K562 (cell line): ENCODE results near the gene TMEM174. TPM values are rescaled to one million over a fixed set of nuclear protein-coding genes. Genes with fewer than 3 reads are reported as not detected.

Experiments used
- ATAC-seq: fragments of 200-7000 bp; cut with Tn5 transposase; 3 replicates; pipeline ENCODE4 v1.9.1; 2020; ENCODE audit warnings: moderate library complexity
- BruUV-seq: library from RNA; stranded (reverse); fragments of 400-500 nt; replicated peaks from 2 replicates; lab custom pipeline; 2021; lab: Mats Ljungman, UMichigan
- CTCF ChIA-PET: fragments of 300-600 bp; formaldehyde crosslinking; extraction: SDS; loops from one replicate; lab custom pipeline; 2021; ENCODE audit warnings: low intra/inter-chr PET ratio; lab: Yijun Ruan, JAX
- POLR2A ChIA-PET: fragments of 300-600, 350-650 bp; sonication (Branson Sonifier 250); formaldehyde crosslinking; extraction: SDS; loops from one replicate; lab custom pipeline; 2021; ENCODE audit warnings: antibody characterized with exemption, inconsistent platforms; lab: Yijun Ruan, JAX
- DNase-seq, 4 experiments: peaks; one replicate each; pipeline versions ENCODE4 v3.0.0 to v3.0.0-alpha.2; 2011 to 2018; ENCODE audit warnings: low spot score in 3 of 4, mixed read lengths in 3 of 4; ENCODE audit errors: extremely low read depth in 1 of 4
- FAIRE-seq: peaks from 2 replicates; lab custom pipeline; 2011; peaks lifted over from hg19 to GRCh38; lab: Jason Lieb, UNC
- H2AFZ ChIP-seq: 2 replicates; pipeline ENCODE4 v1.6.0; 2011; ENCODE audit warnings: low read depth, low read length, control low read depth, inconsistent platforms
- H3K27ac ChIP-seq: fragments of 200-600 bp; 3 replicates; pipeline ENCODE4 v1.8.0; 2011; ENCODE audit warnings: low read depth, mild to moderate bottlenecking, control low read depth, inconsistent platforms, low read length, moderate library complexity, mixed read lengths; ENCODE audit errors: extremely low read depth
- H3K27me3 ChIP-seq, 2 experiments: fragments of 300-600 bp in 1 of 2; 2 replicates in 1 of 2; 3 replicates in 1 of 2; pipeline versions ENCODE4 v1.6.0 to v1.8.0; 2011; ENCODE audit warnings: inconsistent platforms in 2 of 2, low read length in 2 of 2, mild to moderate bottlenecking in 1 of 2, mixed read lengths in 1 of 2, moderate library complexity in 1 of 2; ENCODE audit not compliant: control insufficient read depth in 2 of 2, insufficient read depth in 2 of 2
- H3K36me3 ChIP-seq: fragments of 300-600 bp; 3 replicates; pipeline ENCODE4 v1.8.0; 2011; ENCODE audit warnings: mild to moderate bottlenecking, low read length, inconsistent platforms; ENCODE audit not compliant: control insufficient read depth, insufficient read depth
- H3K4me1 ChIP-seq, 2 experiments: fragments of 200-600 bp in 1 of 2; replicated peaks in 1 of 2; 2 replicates in 1 of 2; 3 replicates in 1 of 2; pipeline versions ENCODE4 v1.5.1 to v1.8.0; 2011; ENCODE audit warnings: inconsistent platforms in 2 of 2, low read length in 2 of 2, mild to moderate bottlenecking in 1 of 2, mixed read lengths in 1 of 2, moderate library complexity in 1 of 2; ENCODE audit not compliant: control insufficient read depth in 2 of 2, insufficient read depth in 2 of 2
- H3K4me2 ChIP-seq: 2 replicates; pipeline ENCODE4 v1.6.1; 2011; ENCODE audit warnings: low read length, control low read depth, inconsistent platforms, mixed read lengths; ENCODE audit not compliant: insufficient read depth
- H3K4me3 ChIP-seq: fragments of 200-600 bp; sonication (generic), shearing (Covaris generic); 2 replicates; pipeline ENCODE4 v1.5.1; 2016; ENCODE audit warnings: control low read depth, inconsistent platforms
- H3K79me2 ChIP-seq: fragments of 200-600 bp; 3 replicates; pipeline ENCODE4 v1.8.0; 2011; ENCODE audit warnings: low read length, inconsistent platforms; ENCODE audit not compliant: control insufficient read depth, insufficient read depth
- H3K9ac ChIP-seq, 2 experiments: 2 replicates each; pipeline versions ENCODE4 v1.6.0 to v1.6.1; 2011; ENCODE audit warnings: low read depth in 2 of 2, low read length in 2 of 2, control low read depth in 1 of 2, inconsistent platforms in 1 of 2, mild to moderate bottlenecking in 1 of 2, mixed read lengths in 1 of 2; ENCODE audit not compliant: insufficient read depth in 1 of 2
- H3K9me1 ChIP-seq: one replicate; pipeline ENCODE4 v1.6.0; 2011; ENCODE audit warnings: inconsistent platforms, mild to moderate bottlenecking, low read length, moderate library complexity; ENCODE audit not compliant: control insufficient read depth, insufficient read depth
- H3K9me3 ChIP-seq: replicated peaks from 2 replicates; pipeline ENCODE4 v1.5.1; 2011; ENCODE audit warnings: low read depth, low read length, inconsistent platforms; ENCODE audit not compliant: control insufficient read depth, insufficient read depth
- H4K20me1 ChIP-seq: replicated peaks from 2 replicates; pipeline ENCODE4 v1.6.1; 2011; ENCODE audit warnings: low read length, inconsistent platforms, mixed read lengths; ENCODE audit not compliant: control insufficient read depth, insufficient read depth
- ARID1B ChIP-seq: fragments of 450-650 bp; IDR thresholded peaks from 2 replicates; pipeline ENCODE4 v1.6.1; 2016; ENCODE audit warnings: antibody characterized with exemption, mild to moderate bottlenecking, inconsistent platforms
- BMI1 ChIP-seq: fragments of 150-350 bp; IDR thresholded peaks from 2 replicates; pipeline ENCODE4 v1.6.1; 2014; ENCODE audit warnings: low read length
- CBFA2T2 ChIP-seq: fragments of 450-650 bp; conservative IDR thresholded peaks from 2 replicates; pipeline ENCODE4 v1.6.1; 2017; ENCODE audit warnings: mild to moderate bottlenecking
- CBFA2T3 ChIP-seq: fragments of 450-650 bp; IDR thresholded peaks from 2 replicates; pipeline ENCODE4 v1.6.1; 2017
- E2F5 ChIP-seq: sonication (generic); formaldehyde crosslinking; IDR thresholded peaks from 2 replicates; pipeline ENCODE4 v1.8.0; 2022; ENCODE audit warnings: mild to moderate bottlenecking, missing genetic modification reagents
- FUS ChIP-seq: fragments of 200-400 bp; formaldehyde crosslinking; optimal IDR thresholded peaks from 2 replicates; pipeline ENCODE3; 2017; ENCODE audit warnings: low read depth, low read length
- KDM1A ChIP-seq, 2 experiments: fragments of 450-650 bp; IDR thresholded peaks; 2 replicates each; pipeline ENCODE4 v1.6.1; 2016; ENCODE audit warnings: mild to moderate bottlenecking in 2 of 2
- KLF16 ChIP-seq: IDR thresholded peaks from 2 replicates; pipeline ENCODE4 v1.6.1; 2016; ENCODE audit warnings: antibody characterized with exemption
- MXI1 ChIP-seq: IDR thresholded peaks from 2 replicates; pipeline ENCODE4 v1.6.1; 2011; ENCODE audit warnings: low read depth, mild to moderate bottlenecking, improper control_type of control experiment, low read length
- NFIX ChIP-seq: fragments of 250-450 bp; sonication (Bioruptor Pico); IDR thresholded peaks from 2 replicates; pipeline ENCODE4 v1.4.0; 2020; ENCODE audit warnings: low read depth, mild to moderate bottlenecking, moderate library complexity
- NFRKB ChIP-seq: fragments of 450-650 bp; IDR thresholded peaks from 2 replicates; pipeline ENCODE4 v1.6.1; 2016; ENCODE audit warnings: low read depth
- POU5F1 ChIP-seq: fragments of 150-350 bp; IDR thresholded peaks from 2 replicates; pipeline ENCODE4 v1.6.1; 2014; ENCODE audit warnings: borderline replicate concordance, low read length, low read depth, mild to moderate bottlenecking; ENCODE audit not compliant: partially characterized antibody
- RCOR1 ChIP-seq, 2 experiments: IDR thresholded peaks; 2 replicates each; pipeline ENCODE4 v1.6.1; 2012; ENCODE audit warnings: low read depth in 2 of 2, low read length in 2 of 2, borderline replicate concordance in 1 of 2, improper control_type of control experiment in 1 of 2
- TCF3 ChIP-seq: sonication (generic); formaldehyde crosslinking; IDR thresholded peaks from 2 replicates; pipeline ENCODE4 v1.4.0; 2020; ENCODE audit warnings: mild to moderate bottlenecking, missing genetic modification reagents
- ZBTB33 ChIP-seq: sonication (generic); formaldehyde crosslinking; IDR thresholded peaks from 2 replicates; pipeline ENCODE4 v1.8.1; 2023; ENCODE audit warnings: mild to moderate bottlenecking, missing genetic modification reagents
- ZNF133 ChIP-seq: fragments of 250-450 bp; sonication (Bioruptor Pico); IDR thresholded peaks from 2 replicates; pipeline ENCODE4 v1.4.0; 2020; ENCODE audit warnings: mild to moderate bottlenecking
- ZNF707 ChIP-seq: fragments of 250-450 bp; sonication (Bioruptor Pico); conservative IDR thresholded peaks from 2 replicates; pipeline ENCODE4 v1.8.0; 2022; ENCODE audit warnings: inconsistent platforms, mild to moderate bottlenecking, moderate library complexity
- WGBS: fragments of 100-300 bp; shearing (Covaris generic); methylation state at CpG from one replicate; pipeline ENCODE4 v1.1.6; 2016; ENCODE audit warnings: low coverage, mixed read lengths; ENCODE audit not compliant: insufficient coverage; ENCODE audit errors: missing lambda C conversion rate; 5-methylcytosine and 5-hydroxymethylcytosine counted together
- in situ Hi-C: fragments of 300-500 bp; cut with MboI; formaldehyde crosslinking; loops from 4 replicates; pipeline ENCODE4 v1.15.0; 2018; ENCODE audit warnings: inconsistent platforms, mixed read lengths
- intact Hi-C: fragments of 100-400 bp; cut with micrococcal nuclease; formaldehyde crosslinking; loops from 2 replicates; pipeline ENCODE4 v1.14.2; 2022
- polyA plus RNA-seq, 8 experiments: library from polyadenylated mRNA; depleted of rRNA in 4 of 8; stranded (reverse) in 5 of 8; unstranded in 3 of 8; fragments of >200 nt; fragmentation: Nextera tagmentation in 2 of 8; fragmentation: Illumina TruSeq in 1 of 8; extraction: Ambion mirVana in 2 of 8; extraction: Trizol in 1 of 8; gene quantifications; 2 replicates each; pipeline versions ENCODE4 v1.2.1 to v1.2.3, GENCODE V29; 2011 to 2014; ENCODE audit warnings: inconsistent platforms in 1 of 8, missing spikeins in 1 of 8
- total RNA-seq, 7 experiments: library from RNA; depleted of rRNA in 6 of 7; stranded (reverse); fragments of >200 nt in 6 of 7; fragmentation: Illumina TruSeq in 2 of 7; extraction: Trizol in 2 of 7; gene quantifications; 2 replicates each; pipeline versions ENCODE4 v1.2.1 to v1.2.3, GENCODE V29; 2011 to 2021; ENCODE audit warnings: low replicate concordance in 1 of 7

The TMEM174 gene
- total and polyA plus RNA-seq, 9 of the 15 experiments (the other 6 are each of a cell fraction or from before 2014, with no cell fraction given): not detected

- TF ChIP-seq NFRKB (no peak), FUS (no peak), BMI1 (no peak), E2F5 (no peak), NFIX (CRISPR knock-in tag) (no peak), POU5F1 (no peak)
These were observed 29.3 kb upstream of the TMEM174 start (continued) for GRCh38 chr5:73143716-73144115.

- no peak overlapping the region for H3K27ac ChIP-seq
- TF ChIP-seq MXI1 (no peak), ZNF707 (no peak), ZNF133 (CRISPR knock-in tag) (no peak), KDM1A (IDR thresholded peaks at IDR 0.05) (peak; percentile 41 to 70; a peak in 3 of 4 replicates), ZBTB33 (no peak), ARID1B (peak; percentile 37; the same call in 1 of the 2 replicates), CBFA2T3 (peak; percentile 67), RCOR1 (IDR thresholded peaks at IDR 0.05; ENCODE audit: borderline replicate concordance in 1 of 2, low read depth in 2 of 2, low read length in 2 of 2) (peak in 1 of 2 experiments; percentile 69; a peak in 2 of 4 replicates), TCF3 (peak; percentile 31; the same call in 1 of the 2 replicates), KLF16 (no peak), CBFA2T2 (peak; percentile 28; the same call in 1 of the 2 replicates)
- ChIA-PET CTCF (no interaction called here), POLR2A (interaction anchor here (1.8 kb wide), 1 partner anchor 10 kb away, joined by 3 read pairs; no protein-coding TSS in a partner anchor)
- H3K36me3 ChIP-seq: no peaks in the 10 kb centered on the region
- H3K4me3 ChIP-seq: no peak overlapping the region
- no peak overlapping the region for H3K9ac ChIP-seq
- peaks cover 25 to 42% of the 10 kb centered on the region in 2 experiments; a peak in 4 of 5 replicates for H3K27me3 ChIP-seq
- ATAC-seq: no peak
- no peak for FAIRE-seq
- H3K79me2 ChIP-seq: no peaks in the 10 kb centered on the region
- H3K9me1 ChIP-seq: peaks cover 3% of the 10 kb centered on the region
- no peak overlapping the region for H3K4me2 ChIP-seq
- no peaks in the 10 kb centered on the region for H3K4me1 ChIP-seq
- H4K20me1 ChIP-seq: 0 out of 2 replicates have a peak, but pooled peaks cover 5% of the 10 kb centered on the region
- H3K9me3 ChIP-seq: no peaks in the 10 kb centered on the region
- in situ Hi-C loops (no loop called here), intact Hi-C loops (no loop called here)
- no TSS peak for BruUV-seq
- peak in 2 of 4 experiments; percentile 10 to 22 for DNase-seq
- no peak overlapping the region for H2AFZ ChIP-seq
- 0% methylated on average over 3 of the region's 3 CpGs for WGBS
These were observed 23.5 kb upstream of the TMEM174 start for GRCh38 chr5:73149540-73149939.
